ENCODE data around the gene EFHD2. TPM values are rescaled to one million over a fixed set of nuclear protein-coding genes. Genes with fewer than 3 reads are reported as not detected.

EFHD2 gene
- total RNA-seq, 2 donors from 2014 or later: 36.7 to 47.6 TPM

DNA sequence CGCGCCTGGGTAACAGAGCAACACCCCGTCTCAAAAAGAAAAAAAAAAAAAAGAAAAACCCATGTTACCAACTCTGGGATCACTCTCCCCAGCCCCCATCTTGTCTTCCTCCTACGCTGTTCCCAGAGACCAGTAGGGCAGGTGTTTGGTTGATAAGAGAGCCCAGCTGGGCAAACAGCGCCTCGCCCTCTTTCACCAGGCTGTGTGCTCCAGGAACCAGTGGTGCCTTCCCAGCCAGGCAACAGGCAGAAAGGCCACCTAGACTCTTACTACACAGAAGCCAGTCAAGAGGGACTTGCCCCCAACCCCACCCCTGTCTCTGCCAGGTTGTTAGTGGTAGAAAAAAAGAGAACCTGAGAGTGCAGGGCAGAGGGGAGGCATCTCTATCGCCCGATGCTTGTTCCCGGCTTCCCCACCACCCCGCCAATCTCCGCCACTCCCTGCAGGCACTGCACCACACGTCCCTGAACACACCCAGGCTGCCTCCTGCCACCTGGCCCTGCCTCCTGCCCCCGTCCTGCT lies 14.5 kb downstream of the EFHD2 start:
- no peak overlapping the region for H3K27ac Mint-ChIP-seq

DNA sequence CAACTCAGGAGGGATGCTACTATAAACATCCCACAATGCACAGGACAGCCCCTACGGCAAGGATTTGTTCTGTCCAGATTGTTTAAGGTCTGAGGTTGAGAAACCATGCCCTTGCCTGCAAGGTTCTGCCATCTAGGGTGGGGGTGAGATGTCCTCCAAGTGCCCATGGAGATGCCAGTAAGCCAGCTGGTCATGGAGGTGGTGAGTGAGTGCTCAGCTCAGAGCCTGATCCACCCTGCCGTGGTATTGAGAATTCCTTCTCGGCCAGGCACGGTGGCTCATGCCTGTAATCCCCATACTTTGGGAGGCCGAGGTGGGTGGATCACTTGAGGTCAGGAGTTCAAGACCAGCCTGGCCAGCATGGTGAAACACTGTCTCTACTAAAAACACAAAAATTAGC lies 15.3 kb downstream of the EFHD2 start:
- no peak overlapping the region for H3K9ac ChIP-seq (ENCODE audit: extremely low read depth, low read length, poor library complexity, severe bottlenecking)
- H3K4me3 ChIP-seq (ENCODE audit: low read length): no peak overlapping the region
- Mint-ChIP-seq H3K4me1 (no peaks in the 10 kb centered on the region), H3K27ac (no peak overlapping the region), H3K9me3 (peaks cover 9% of the 10 kb centered on the region), H3K4me3 (no peak overlapping the region), H3K27me3 (ENCODE audit: insufficient read depth) (no peaks in the 10 kb centered on the region), H3K36me3 (ENCODE audit: low read depth) (peaks cover 37% of the 10 kb centered on the region)
- H3K27ac ChIP-seq (ENCODE audit: low read depth, low read length): no peak overlapping the region
- no peaks in the 10 kb centered on the region for H3K4me1 ChIP-seq (ENCODE audit: control insufficient read depth, insufficient read depth, low read length)
- peaks cover 18% of the 10 kb centered on the region for H3K36me3 ChIP-seq (ENCODE audit: control insufficient read depth, insufficient read depth, low read length)
- H3K9me3 ChIP-seq (ENCODE audit: control insufficient read depth, low read length): no peaks in the 10 kb centered on the region
- no peaks in the 10 kb centered on the region for H3K27me3 ChIP-seq (ENCODE audit: control insufficient read depth, insufficient read depth, low read length, poor library complexity, severe bottlenecking)
- no peak for TF ChIP-seq CTCF (conservative IDR thresholded peaks at IDR 0.05)
- no peak for DNase-seq
- WGBS, 2 experiments (ENCODE audit: insufficient coverage in 1 of 2, insufficient read length in 1 of 2): 68 to 95% methylated on average over 4 to 5 of the region's 5 CpGs

More for the DNA sequence above, 14.5 kb downstream of the EFHD2 start:
- peaks cover 43% of the 10 kb centered on the region for H3K36me3 Mint-ChIP-seq (ENCODE audit: low read depth)
- H3K4me3 Mint-ChIP-seq: no peak overlapping the region
- TF ChIP-seq CTCF (conservative IDR thresholded peaks at IDR 0.05): no peak
- no peak for DNase-seq
- no peaks in the 10 kb centered on the region for H3K4me1 Mint-ChIP-seq
- no peaks in the 10 kb centered on the region for H3K27me3 ChIP-seq (ENCODE audit: control insufficient read depth, insufficient read depth, low read length, poor library complexity, severe bottlenecking)
- peak overlapping the region; percentile 10 for H3K27ac ChIP-seq (ENCODE audit: low read depth, low read length)
- H3K9ac ChIP-seq (ENCODE audit: extremely low read depth, low read length, poor library complexity, severe bottlenecking): no peak overlapping the region
- H3K27me3 Mint-ChIP-seq (ENCODE audit: insufficient read depth): no peaks in the 10 kb centered on the region
- no peak overlapping the region for H3K4me3 ChIP-seq (ENCODE audit: low read length)
- no peaks in the 10 kb centered on the region for H3K4me1 ChIP-seq (ENCODE audit: control insufficient read depth, insufficient read depth, low read length)
- WGBS, 2 experiments (ENCODE audit: insufficient coverage in 1 of 2, insufficient read length in 1 of 2): 84 to 87% methylated on average over 5 to 13 of the region's 13 CpGs
- peaks cover 24% of the 10 kb centered on the region for H3K36me3 ChIP-seq (ENCODE audit: control insufficient read depth, insufficient read depth, low read length)
- H3K9me3 Mint-ChIP-seq: peaks cover 9% of the 10 kb centered on the region
- no peaks in the 10 kb centered on the region for H3K9me3 ChIP-seq (ENCODE audit: control insufficient read depth, low read length)

DNA sequence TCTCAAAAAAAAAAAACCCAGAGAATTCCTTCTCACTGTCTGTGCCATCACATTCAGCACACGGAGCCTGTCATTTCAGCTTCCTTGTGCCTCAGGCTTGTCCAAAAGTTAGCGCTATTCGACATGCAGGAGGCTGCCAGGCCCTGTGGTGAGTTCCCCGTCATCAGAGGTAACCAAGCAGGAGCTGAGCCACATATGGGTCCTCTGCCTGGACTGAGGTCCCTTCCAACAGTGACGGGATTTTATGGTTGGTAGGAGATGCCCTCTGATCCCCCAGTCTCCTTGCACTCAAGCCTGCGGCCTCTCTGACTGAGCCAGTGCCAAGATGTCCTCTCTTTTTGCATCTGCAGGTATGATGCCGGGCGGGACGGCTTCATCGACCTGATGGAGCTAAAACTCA lies 15.8 kb downstream of the EFHD2 start:
- H3K9ac ChIP-seq (ENCODE audit: extremely low read depth, low read length, poor library complexity, severe bottlenecking): no peak overlapping the region
- H3K27ac Mint-ChIP-seq: no peak overlapping the region
- H3K4me1 Mint-ChIP-seq: no peaks in the 10 kb centered on the region

More for the DNA sequence above, 15.8 kb downstream of the EFHD2 start:
- no peak for DNase-seq
- Histone ChIP-seq H3K36me3 (ENCODE audit: control insufficient read depth, insufficient read depth, low read length) (peaks cover 15% of the 10 kb centered on the region), H3K9me3 (ENCODE audit: control insufficient read depth, low read length) (no peaks in the 10 kb centered on the region), H3K27me3 (ENCODE audit: control insufficient read depth, insufficient read depth, low read length, poor library complexity, severe bottlenecking) (no peaks in the 10 kb centered on the region), H3K4me3 (ENCODE audit: low read length) (no peak overlapping the region), H3K4me1 (ENCODE audit: control insufficient read depth, insufficient read depth, low read length) (no peaks in the 10 kb centered on the region), H3K27ac (ENCODE audit: low read depth, low read length) (no peak overlapping the region)
- WGBS, 2 experiments (ENCODE audit: insufficient coverage in 1 of 2, insufficient read length in 1 of 2): 89 to 95% methylated on average over 10 of the region's 10 CpGs
- TF ChIP-seq CTCF (conservative IDR thresholded peaks at IDR 0.05): no peak
- Mint-ChIP-seq H3K27me3 (ENCODE audit: insufficient read depth) (no peaks in the 10 kb centered on the region), H3K36me3 (ENCODE audit: low read depth) (peaks cover 37% of the 10 kb centered on the region), H3K4me3 (no peak overlapping the region), H3K9me3 (peaks cover 6% of the 10 kb centered on the region)
